B cell (primary cell): ENCODE data around the gene GFM2. TPM values are rescaled to one million over a fixed set of nuclear protein-coding genes. Genes with fewer than 3 reads are reported as not detected.

ENCODE experiments used
- ATAC-seq: fragments of 200-7000 bp; cut with Tn5 transposase; one replicate; pipeline ENCODE4 v1.10.0; 2021; ENCODE audit warnings: low read depth, mild to moderate bottlenecking, moderate number of reproducible peaks, moderate library complexity
- CTCF ChIA-PET: fragments of 350-600 bp; sonication (Branson Sonifier 250); formaldehyde crosslinking; loops from one replicate; lab custom pipeline; 2021; ENCODE audit warnings: antibody characterized with exemption, inconsistent platforms; lab: Charles Lee
- POLR2A ChIA-PET: fragments of 350-600 bp; sonication (Branson Sonifier 250); formaldehyde crosslinking; loops from one replicate; lab custom pipeline; 2021; ENCODE audit warnings: antibody characterized with exemption; lab: Charles Lee
- DNase-seq: peaks from one replicate; pipeline ENCODE4 v3.0.0; 2013
- H2AFZ ChIP-seq: 2 replicates; pipeline ENCODE4 v1.6.1; 2012; ENCODE audit warnings: mild to moderate bottlenecking, low read depth, low read length; ENCODE audit not compliant: insufficient read depth, poor library complexity, severe bottlenecking
- H3K27ac ChIP-seq, 2 donors: 1 replicate in 1 of 2; 2 replicates in 1 of 2; pipeline ENCODE4 v1.5.1; 2012 to 2013; ENCODE audit warnings: low read length in 2 of 2, mild to moderate bottlenecking in 2 of 2, moderate library complexity in 1 of 2
- H3K27me3 ChIP-seq, 4 experiments: fragments of 200-600 bp in 1 of 4; sonication (generic) in 1 of 4; replicated peaks in 1 of 4; 1 replicate in 2 of 4; 2 replicates in 2 of 4; pipeline versions ENCODE4 v1.6.1 to v1.7.0; 2013 to 2016; ENCODE audit warnings: low read length in 3 of 4, mild to moderate bottlenecking in 2 of 4, mixed read lengths in 1 of 4, moderate library complexity in 1 of 4; ENCODE audit not compliant: insufficient read depth in 4 of 4, control insufficient read depth in 3 of 4; ENCODE audit errors: control extremely low read depth in 1 of 4
- H3K36me3 ChIP-seq, 2 experiments: replicated peaks in 1 of 2; 1 replicate in 1 of 2; 2 replicates in 1 of 2; pipeline versions ENCODE4 v1.6.1 to v1.7.1; 2013; ENCODE audit warnings: low read length in 1 of 2; ENCODE audit not compliant: insufficient read depth in 2 of 2, control insufficient read depth in 1 of 2; ENCODE audit errors: control extremely low read depth in 1 of 2, extremely low read depth in 1 of 2
- H3K4me1 ChIP-seq, 2 donors: fragments of 200-600 bp in 1 of 2; sonication (generic) in 1 of 2; 1 replicate in 1 of 2; 2 replicates in 1 of 2; pipeline versions ENCODE4 v1.5.1 to v1.6.1; 2013 to 2017; ENCODE audit warnings: low read length in 2 of 2; ENCODE audit not compliant: control insufficient read depth in 2 of 2, insufficient read depth in 2 of 2
- H3K4me2 ChIP-seq: replicated peaks from 2 replicates; pipeline ENCODE3; 2012; ENCODE audit warnings: mild to moderate bottlenecking, low read depth, low read length; ENCODE audit not compliant: poor library complexity, severe bottlenecking
- H3K4me3 ChIP-seq, 5 experiments: fragments of 200-600 bp in 1 of 5; sonication (generic) in 1 of 5; 1 replicate in 3 of 5; 2 replicates in 2 of 5; pipeline versions ENCODE4 v1.5.1 to v1.7.0; 2011 to 2016; ENCODE audit warnings: low read length in 4 of 5, mild to moderate bottlenecking in 4 of 5, low read depth in 2 of 5, control low read depth in 1 of 5, moderate library complexity in 1 of 5; ENCODE audit not compliant: insufficient read depth in 1 of 5; ENCODE audit errors: control extremely low read depth in 1 of 5, extremely low read depth in 1 of 5
- H3K79me2 ChIP-seq: fragments of 200-600 bp; sonication (generic); one replicate; pipeline ENCODE4 v1.6.0; 2016; ENCODE audit warnings: low read length; ENCODE audit not compliant: control insufficient read depth, insufficient read depth
- H3K9ac ChIP-seq: fragments of 200-600 bp; sonication (generic); 2 replicates; pipeline ENCODE4 v1.6.1; 2017; ENCODE audit warnings: mild to moderate bottlenecking, low read length, moderate library complexity
- H3K9me3 ChIP-seq, 3 donors: one replicate each; pipeline versions ENCODE4 v1.6.1 to v1.7.1; 2013; ENCODE audit warnings: low read length in 2 of 3; ENCODE audit not compliant: control insufficient read depth in 2 of 3, insufficient read depth in 1 of 3; ENCODE audit errors: control extremely low read depth in 1 of 3
- H4K20me1 ChIP-seq: 2 replicates; pipeline ENCODE4 v1.6.0; 2012; ENCODE audit warnings: mild to moderate bottlenecking, low read length; ENCODE audit not compliant: insufficient read depth, control insufficient read depth, poor library complexity, severe bottlenecking
- H3K27ac Mint-ChIP-seq: one replicate; pipeline ENCODE4 v1.8.0; 2021; ENCODE audit warnings: mixed read lengths
- H3K27me3 Mint-ChIP-seq: one replicate; pipeline ENCODE4 v1.8.0; 2021; ENCODE audit warnings: mixed read lengths
- H3K4me1 Mint-ChIP-seq: one replicate; pipeline ENCODE4 v1.8.0; 2021; ENCODE audit warnings: mixed read lengths
- H3K4me3 Mint-ChIP-seq: one replicate; pipeline ENCODE4 v1.8.0; 2021; ENCODE audit warnings: mixed read lengths
- H3K9me3 Mint-ChIP-seq: one replicate; pipeline ENCODE4 v1.8.0; 2022; ENCODE audit warnings: mixed read lengths; ENCODE audit not compliant: insufficient read depth
- EZH2 ChIP-seq: IDR thresholded peaks from 2 replicates; pipeline ENCODE4 v1.6.1; 2012; ENCODE audit warnings: borderline replicate concordance, low read depth, mild to moderate bottlenecking, moderate library complexity, low read length; ENCODE audit not compliant: insufficient read depth, poor library complexity, severe bottlenecking
- WGBS: methylation state at CpG from one replicate; pipeline ENCODE4 v1.1.5; 2013; ENCODE audit warnings: missing lambda C conversion rate; ENCODE audit not compliant: insufficient coverage; 5-methylcytosine and 5-hydroxymethylcytosine counted together
- intact Hi-C: fragments of 100-400 bp; cut with micrococcal nuclease; formaldehyde crosslinking; loops from one replicate; pipeline ENCODE4 v1.10.0; 2022
- polyA plus RNA-seq: library from polyadenylated mRNA; depleted of rRNA; stranded (reverse); fragments of >200 nt; gene quantifications from 2 replicates; pipeline ENCODE4 v1.2.3, GENCODE V29; 2012
- total RNA-seq, 2 donors: library from RNA; stranded (reverse); fragments of 120-200 nt in 1 of 2; gene quantifications; 1 replicate in 1 of 2; 2 replicates in 1 of 2; pipeline versions ENCODE4 v1.2.3 to v1.2.4, GENCODE V29; 2013 to 2022
- TF ChIP-seq, protein P1 (sequence below): fragments of 200-600 bp; IDR thresholded peaks from one replicate; pipeline ENCODE4 v1.8.0; 2022; ENCODE audit warnings: antibody characterized with exemption, mild to moderate bottlenecking

GFM2 gene
- total and polyA plus RNA-seq, 2 donors (not counting 1 experiment from before 2014, with no cell fraction given) = 11.0 to 28.5 TPM

DNA sequence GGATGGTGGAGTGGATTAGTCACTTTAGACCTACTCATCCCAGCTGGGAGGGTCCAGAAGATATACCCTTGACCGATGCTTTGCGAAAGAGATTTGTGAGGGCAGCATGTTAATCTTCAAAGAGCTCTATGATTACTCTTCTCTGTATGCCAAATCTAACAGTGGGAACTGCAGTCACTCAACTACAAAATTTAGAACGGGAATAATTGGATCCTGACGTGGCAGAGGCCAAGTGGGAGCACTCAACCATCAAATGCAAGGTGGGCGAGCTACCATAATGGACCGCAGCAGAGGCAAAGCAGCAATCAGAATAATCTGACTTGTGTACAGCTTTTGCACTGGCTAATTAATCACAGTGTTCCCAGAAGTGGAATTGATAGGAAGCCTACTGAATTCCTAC is 20.5 kb upstream of the GFM2 start:
- no peak overlapping the region for H3K4me3 Mint-ChIP-seq
- ChIA-PET CTCF (no interaction called here), POLR2A (no interaction called here)
- H3K27ac ChIP-seq = no peak overlapping the region
- H4K20me1 ChIP-seq = no peaks in the 10 kb centered on the region
- DNase-seq = no peak
- no peaks in the 10 kb centered on the region for H3K4me1 ChIP-seq
- H3K79me2 ChIP-seq = no peaks in the 10 kb centered on the region
- intact Hi-C loops = no loop called here
- H3K9ac ChIP-seq = no peak overlapping the region
- H3K27me3 ChIP-seq = no peaks in the 10 kb centered on the region
- H3K9me3 Mint-ChIP-seq = no peaks in the 10 kb centered on the region
- H3K4me2 ChIP-seq = no peak overlapping the region
- no peaks in the 10 kb centered on the region for H3K36me3 ChIP-seq
- H3K27me3 Mint-ChIP-seq = no peaks in the 10 kb centered on the region
- no peak overlapping the region for H3K27ac Mint-ChIP-seq
- no peaks in the 10 kb centered on the region for H3K4me1 Mint-ChIP-seq
- no peaks in the 10 kb centered on the region for H3K9me3 ChIP-seq
- WGBS = 89% methylated on average over 4 of the region's 6 CpGs
- no peak overlapping the region for H3K4me3 ChIP-seq
- no peak overlapping the region for H2AFZ ChIP-seq
- no peak for ATAC-seq
- TF ChIP-seq, protein P1, sequence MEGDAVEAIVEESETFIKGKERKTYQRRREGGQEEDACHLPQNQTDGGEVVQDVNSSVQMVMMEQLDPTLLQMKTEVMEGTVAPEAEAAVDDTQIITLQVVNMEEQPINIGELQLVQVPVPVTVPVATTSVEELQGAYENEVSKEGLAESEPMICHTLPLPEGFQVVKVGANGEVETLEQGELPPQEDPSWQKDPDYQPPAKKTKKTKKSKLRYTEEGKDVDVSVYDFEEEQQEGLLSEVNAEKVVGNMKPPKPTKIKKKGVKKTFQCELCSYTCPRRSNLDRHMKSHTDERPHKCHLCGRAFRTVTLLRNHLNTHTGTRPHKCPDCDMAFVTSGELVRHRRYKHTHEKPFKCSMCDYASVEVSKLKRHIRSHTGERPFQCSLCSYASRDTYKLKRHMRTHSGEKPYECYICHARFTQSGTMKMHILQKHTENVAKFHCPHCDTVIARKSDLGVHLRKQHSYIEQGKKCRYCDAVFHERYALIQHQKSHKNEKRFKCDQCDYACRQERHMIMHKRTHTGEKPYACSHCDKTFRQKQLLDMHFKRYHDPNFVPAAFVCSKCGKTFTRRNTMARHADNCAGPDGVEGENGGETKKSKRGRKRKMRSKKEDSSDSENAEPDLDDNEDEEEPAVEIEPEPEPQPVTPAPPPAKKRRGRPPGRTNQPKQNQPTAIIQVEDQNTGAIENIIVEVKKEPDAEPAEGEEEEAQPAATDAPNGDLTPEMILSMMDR = no peak

DNA sequence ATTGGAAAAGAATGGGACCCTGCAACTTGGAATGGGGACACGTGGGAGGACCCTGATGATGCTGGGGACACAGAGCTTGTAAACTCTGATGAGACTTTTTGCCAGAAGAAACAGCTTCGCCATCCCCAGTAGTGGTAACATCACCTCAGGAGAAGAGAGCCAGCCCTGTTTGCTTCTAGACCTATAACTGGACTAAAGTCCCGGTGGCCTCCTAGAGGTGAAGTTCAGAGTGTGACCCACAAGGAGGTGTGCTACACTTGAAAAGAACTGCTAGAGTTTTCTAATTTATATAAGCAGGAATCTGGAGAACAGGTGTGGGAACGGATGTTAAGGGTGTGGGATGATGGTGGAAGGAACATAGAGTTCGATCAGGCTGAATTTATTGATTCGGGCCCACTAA is 19.9 kb upstream of the GFM2 start:
- Histone ChIP-seq H3K79me2 (no peaks in the 10 kb centered on the region), H3K27me3 (no peaks in the 10 kb centered on the region), H3K9me3 (no peaks in the 10 kb centered on the region), H2AFZ (no peak overlapping the region), H3K4me1 (no peaks in the 10 kb centered on the region), H4K20me1 (no peaks in the 10 kb centered on the region), H3K4me2 (no peak overlapping the region), H3K27ac (no peak overlapping the region), H3K4me3 (no peak overlapping the region), H3K9ac (no peak overlapping the region), H3K36me3 (no peaks in the 10 kb centered on the region)
- Mint-ChIP-seq H3K9me3 (no peaks in the 10 kb centered on the region), H3K27ac (no peak overlapping the region), H3K27me3 (no peaks in the 10 kb centered on the region), H3K4me1 (no peaks in the 10 kb centered on the region), H3K4me3 (no peak overlapping the region)
- WGBS = 93% methylated on average over 6 of the region's 6 CpGs
- POLR2A ChIA-PET = no interaction called here
- no peak for TF ChIP-seq EZH2
- TF ChIP-seq, protein P1 = no peak
- DNase-seq (no peak), ATAC-seq (no peak)
- CTCF ChIA-PET = no interaction called here
- intact Hi-C loops = no loop called here
